ENCODE data around the gene PTPRU. TPM values are rescaled to one million over a fixed set of nuclear protein-coding genes. Genes with fewer than 3 reads are reported as not detected.

The PTPRU gene
- total RNA-seq, 6 donors from 2014 or later, result 44.5 to 87.2 (median 70.1) TPM

- Histone ChIP-seq H3K27me3 (peaks cover 0 to 21% (median 2%) of the 10 kb centered on the region in 4 donors), H3K36me3 (no peaks in the 10 kb centered on the region), H3K4me3 (no peak overlapping the region), H3K4me1 (peaks cover 14 to 41% (median 31%) of the 10 kb centered on the region in 4 donors), H3K27ac (no peak overlapping the region), H3K9me3 (no peaks in the 10 kb centered on the region)
- peak in 1 of 2 donors; percentile 31 for DNase-seq
- WGBS, 2 donors, result 0 to 43% methylated on average over 1 to 4 of the region's 4 CpGs
- no peak for ATAC-seq (ENCODE audit: low FRiP score in 2 of 2)
- TF ChIP-seq POLR2AphosphoS5 (IDR thresholded peaks at IDR 0.05) (no peak), POLR2A (IDR thresholded peaks at IDR 0.05) (no peak), EP300 (IDR thresholded peaks at IDR 0.05) (no peak), CTCF (IDR thresholded peaks at IDR 0.05) (no peak)
Observed at GRCh38 chr1:29240400-29240837, 4.1 kb downstream of the PTPRU start.

- Histone ChIP-seq H3K27ac (no peak overlapping the region), H3K9me3 (no peaks in the 10 kb centered on the region), H3K4me1 (peaks cover 13 to 38% (median 30%) of the 10 kb centered on the region in 4 donors), H3K27me3 (peaks cover 0 to 21% (median 2%) of the 10 kb centered on the region in 4 donors), H3K36me3 (no peaks in the 10 kb centered on the region), H3K4me3 (no peak overlapping the region)
- DNase-seq (no peak), ATAC-seq (ENCODE audit: low FRiP score in 2 of 2) (no peak)
- TF ChIP-seq CTCF (IDR thresholded peaks at IDR 0.05), result no peak
- no peak for TF ChIP-seq POLR2A (IDR thresholded peaks at IDR 0.05)
- TF ChIP-seq EP300 (IDR thresholded peaks at IDR 0.05), result no peak
- TF ChIP-seq POLR2AphosphoS5 (IDR thresholded peaks at IDR 0.05), result no peak
- WGBS, 2 donors, result 39 to 65% methylated on average over 2 of the region's 2 CpGs
Observed at GRCh38 chr1:29240986-29241385, 4.7 kb downstream of the PTPRU start.

- DNase-seq, result no peak
- ATAC-seq (ENCODE audit: low FRiP score in 2 of 2), result no peak
- no peaks in the 10 kb centered on the region for H3K36me3 ChIP-seq
- no peaks in the 10 kb centered on the region for H3K9me3 ChIP-seq
- WGBS, 2 donors, result 73 to 77% methylated on average over 16 of the region's 16 CpGs
- H3K4me3 ChIP-seq, result no peak overlapping the region
- H3K27ac ChIP-seq, result no peak overlapping the region
- TF ChIP-seq POLR2A (IDR thresholded peaks at IDR 0.05), result no peak
- TF ChIP-seq EP300 (IDR thresholded peaks at IDR 0.05), result no peak
- TF ChIP-seq CTCF (IDR thresholded peaks at IDR 0.05), result no peak
- TF ChIP-seq POLR2AphosphoS5 (IDR thresholded peaks at IDR 0.05), result no peak
- peaks cover 0 to 5% (median 0%) of the 10 kb centered on the region in 4 donors for H3K27me3 ChIP-seq
- peaks cover 0 to 17% (median 14%) of the 10 kb centered on the region in 4 donors for H3K4me1 ChIP-seq
Observed at GRCh38 chr1:29243023-29243870, 6.9 kb downstream of the PTPRU start.

- no peak for DNase-seq
- WGBS, 2 donors, result 52 to 59% methylated on average over 3 of the region's 3 CpGs
- H3K9me3 ChIP-seq, result no peaks in the 10 kb centered on the region
Observed at GRCh38 chr1:29243871-29244200, 7.5 kb downstream of the PTPRU start.

More at GRCh38 chr1:29243871-29244200, 7.5 kb downstream of the PTPRU start:
- H3K27ac ChIP-seq, result no peak overlapping the region
- H3K4me1 ChIP-seq, result peaks cover 0 to 12% (median 8%) of the 10 kb centered on the region in 4 donors
- H3K4me3 ChIP-seq, result no peak overlapping the region
- no peaks in the 10 kb centered on the region for H3K27me3 ChIP-seq
- ATAC-seq (ENCODE audit: low FRiP score in 2 of 2), result no peak
- TF ChIP-seq CTCF (IDR thresholded peaks at IDR 0.05) (no peak), POLR2A (IDR thresholded peaks at IDR 0.05) (no peak), POLR2AphosphoS5 (IDR thresholded peaks at IDR 0.05) (no peak)
- H3K36me3 ChIP-seq, result no peaks in the 10 kb centered on the region

Data from upper lobe of left lung (tissue), 6 donors.